IMR-90 (cell line): ENCODE measurements around the gene KIAA0040. TPM values are rescaled to one million over a fixed set of nuclear protein-coding genes. Genes with fewer than 3 reads are reported as not detected.

Experiments used
- ATAC-seq: fragments of 200-7000 bp; cut with Tn5 transposase; 2 replicates; pipeline ENCODE4 v1.9.1; 2020; ENCODE audit warnings: low read depth, mild to moderate bottlenecking, moderate library complexity
- BruUV-seq: library from RNA; stranded (reverse); fragments of 400-500 nt; replicated peaks from 2 replicates; lab custom pipeline; 2021; lab: Mats Ljungman, UMichigan
- CTCF ChIA-PET: fragments of 300-600 bp; formaldehyde crosslinking; extraction: SDS; loops from one replicate; lab custom pipeline; 2021; ENCODE audit warnings: antibody characterized with exemption; lab: Yijun Ruan, JAX
- POLR2A ChIA-PET: fragments of 300-600 bp; sonication (Branson Sonifier 250); formaldehyde crosslinking; loops from one replicate; lab custom pipeline; 2022; ENCODE audit warnings: antibody characterized with exemption; ENCODE audit not compliant: unreplicated experiment; lab: Charles Lee
- DNase-seq: peaks from one replicate; pipeline ENCODE4 v3.0.0; 2013
- H2AFZ ChIP-seq: replicated peaks from 2 replicates; pipeline ENCODE3; 2013; ENCODE audit warnings: low read length, mild to moderate bottlenecking; ENCODE audit not compliant: poor library complexity
- H2AK5ac ChIP-seq: 2 replicates; pipeline ENCODE4 v1.6.1; 2013; ENCODE audit warnings: low read depth, low read length, inconsistent platforms
- H2AK9ac ChIP-seq: replicated peaks from 2 replicates; pipeline ENCODE3; 2013; ENCODE audit warnings: mild to moderate bottlenecking, low read depth, low read length, moderate library complexity; ENCODE audit not compliant: poor library complexity
- H2BK120ac ChIP-seq: 2 replicates; pipeline ENCODE4 v1.6.1; 2013; ENCODE audit warnings: low read depth, low read length, inconsistent platforms
- H2BK15ac ChIP-seq: 3 replicates; pipeline ENCODE4 v1.6.1; 2013; ENCODE audit warnings: low read depth, low read length, inconsistent platforms
- H2BK20ac ChIP-seq: 2 replicates; pipeline ENCODE4 v1.6.1; 2013; ENCODE audit warnings: low read depth, mild to moderate bottlenecking, inconsistent platforms, low read length, moderate library complexity
- H2BK5ac ChIP-seq: 2 replicates; pipeline ENCODE4 v1.6.1; 2013; ENCODE audit warnings: mild to moderate bottlenecking, low read depth, low read length, inconsistent platforms; ENCODE audit not compliant: poor library complexity, severe bottlenecking
- H3K14ac ChIP-seq: replicated peaks from 2 replicates; pipeline ENCODE4 v1.6.1; 2013; ENCODE audit warnings: low read depth, low read length, inconsistent platforms
- H3K18ac ChIP-seq: 2 replicates; pipeline ENCODE4 v1.6.1; 2013; ENCODE audit warnings: low read depth, low read length, control low read depth
- H3K23ac ChIP-seq: 2 replicates; pipeline ENCODE4 v1.6.1; 2013; ENCODE audit warnings: low read depth, low read length, inconsistent platforms
- H3K27ac ChIP-seq: 2 replicates; pipeline ENCODE4 v1.5.1; 2013; ENCODE audit warnings: mild to moderate bottlenecking, control low read depth, low read length; ENCODE audit not compliant: insufficient read depth
- H3K27me3 ChIP-seq: 2 replicates; pipeline ENCODE4 v1.6.1; 2013; ENCODE audit warnings: low read length; ENCODE audit not compliant: control insufficient read depth, insufficient read depth
- H3K36me3 ChIP-seq: 2 replicates; pipeline ENCODE4 v1.6.1; 2013; ENCODE audit warnings: low read length, mixed read lengths; ENCODE audit not compliant: control insufficient read depth, insufficient read depth
- H3K4ac ChIP-seq: 2 replicates; pipeline ENCODE4 v1.6.1; 2013; ENCODE audit warnings: low read depth, low read length, inconsistent platforms
- H3K4me1 ChIP-seq: 2 replicates; pipeline ENCODE4 v1.6.1; 2013; ENCODE audit warnings: low read length, mixed read lengths; ENCODE audit not compliant: control insufficient read depth, insufficient read depth
- H3K4me2 ChIP-seq: 2 replicates; pipeline ENCODE4 v1.6.1; 2013; ENCODE audit warnings: low read depth, mild to moderate bottlenecking, control low read depth, low read length, moderate library complexity
- H3K4me3 ChIP-seq: 2 replicates; pipeline ENCODE4 v1.5.1; 2013; ENCODE audit warnings: low read depth, mild to moderate bottlenecking, control low read depth, low read length, moderate library complexity; ENCODE audit not compliant: insufficient read depth
- H3K56ac ChIP-seq: 2 replicates; pipeline ENCODE4 v1.6.1; 2013; ENCODE audit warnings: low read length, inconsistent platforms; ENCODE audit not compliant: insufficient read depth; ENCODE audit errors: extremely low read depth
- H3K79me1 ChIP-seq, 2 experiments: 2 replicates each; pipeline ENCODE4 v1.6.1; 2013; ENCODE audit warnings: low read length in 2 of 2, inconsistent platforms in 1 of 2, low read depth in 1 of 2
- H3K9ac ChIP-seq: 2 replicates; pipeline ENCODE4 v1.6.1; 2013; ENCODE audit warnings: low read depth, low read length, control low read depth
- H3K9me1 ChIP-seq: 2 replicates; pipeline ENCODE4 v1.6.1; 2013; ENCODE audit warnings: low read length, inconsistent platforms; ENCODE audit not compliant: insufficient read depth
- H3K9me3 ChIP-seq: 2 replicates; pipeline ENCODE4 v1.6.1; 2013; ENCODE audit warnings: low read length; ENCODE audit not compliant: control insufficient read depth, insufficient read depth
- H4K20me1 ChIP-seq: 2 replicates; pipeline ENCODE4 v1.6.1; 2013; ENCODE audit warnings: low read length, inconsistent platforms; ENCODE audit not compliant: insufficient read depth
- H4K5ac ChIP-seq: 2 replicates; pipeline ENCODE4 v1.6.1; 2013; ENCODE audit warnings: mild to moderate bottlenecking, low read depth, low read length, control low read depth
- H4K8ac ChIP-seq, 2 experiments: 2 replicates each; pipeline ENCODE4 v1.6.1; 2013; ENCODE audit warnings: low read depth in 2 of 2, low read length in 2 of 2, control low read depth in 1 of 2, inconsistent platforms in 1 of 2
- H4K91ac ChIP-seq: 2 replicates; pipeline ENCODE4 v1.6.1; 2013; ENCODE audit warnings: low read depth, low read length, inconsistent platforms; ENCODE audit not compliant: insufficient read depth
- BHLHE40 ChIP-seq: fragments of 150-350 bp; IDR thresholded peaks from 2 replicates; pipeline ENCODE4 v1.6.1; 2016; ENCODE audit warnings: mild to moderate bottlenecking, low read depth, low read length
- CEBPB ChIP-seq: IDR thresholded peaks from 2 replicates; pipeline ENCODE4 v1.6.1; 2012; ENCODE audit warnings: low read depth, low read length, improper control_type of control experiment
- CHD1 ChIP-seq: IDR thresholded peaks from 2 replicates; pipeline ENCODE4 v1.6.1; 2012; ENCODE audit warnings: low read depth, low read length, improper control_type of control experiment
- ELK1 ChIP-seq: fragments of 150-350 bp; IDR thresholded peaks from 2 replicates; pipeline ENCODE4 v1.6.1; 2016; ENCODE audit warnings: low read depth, mild to moderate bottlenecking, low read length, moderate library complexity, borderline replicate concordance
- MAFK ChIP-seq: IDR thresholded peaks from 2 replicates; pipeline ENCODE4 v1.6.1; 2012; ENCODE audit warnings: low read depth, low read length, improper control_type of control experiment
- MAZ ChIP-seq: IDR thresholded peaks from 2 replicates; pipeline ENCODE4 v1.6.1; 2012; ENCODE audit warnings: low read depth, mild to moderate bottlenecking, low read length, improper control_type of control experiment, moderate library complexity, borderline replicate concordance
- NFE2L2 ChIP-seq: fragments of 150-350 bp; IDR thresholded peaks from 2 replicates; pipeline ENCODE4 v1.6.1; 2016; ENCODE audit warnings: low read depth, mild to moderate bottlenecking, low read length
- POLR2A ChIP-seq: IDR thresholded peaks from 2 replicates; pipeline ENCODE4 v1.6.1; 2012; ENCODE audit warnings: mild to moderate bottlenecking, low read depth, low read length
- RAD21 ChIP-seq: IDR thresholded peaks from 2 replicates; pipeline ENCODE4 v1.6.1; 2012; ENCODE audit warnings: low read length, improper control_type of control experiment
- RFX5 ChIP-seq: IDR thresholded peaks from 2 replicates; pipeline ENCODE4 v1.8.0; 2012; ENCODE audit warnings: low read depth, mild to moderate bottlenecking, low read length, moderate library complexity
- SMC3 ChIP-seq: fragments of 150-350 bp; IDR thresholded peaks from 2 replicates; pipeline ENCODE4 v1.6.1; 2016; ENCODE audit warnings: low read depth, mild to moderate bottlenecking, antibody characterized with exemption, low read length, moderate library complexity
- USF2 ChIP-seq: fragments of 150-350 bp; IDR thresholded peaks from 2 replicates; pipeline ENCODE4 v1.6.1; 2017; ENCODE audit warnings: mild to moderate bottlenecking, antibody characterized with exemption, low read length, low read depth
- WGBS, 2 experiments: methylation state at CpG; one replicate each; pipeline versions ENCODE4 v1.1.5 to v1.1.7; 2013; ENCODE audit warnings: missing lambda C conversion rate in 2 of 2; ENCODE audit not compliant: insufficient read length in 1 of 2; ENCODE audit errors: extremely low coverage in 2 of 2; 5-methylcytosine and 5-hydroxymethylcytosine counted together
- dilution Hi-C: fragments of 300-500 bp; cut with HindIII; formaldehyde crosslinking; loops from one replicate; pipeline ENCODE4 v1.14.3; 2018; ENCODE audit warnings: low sequenced_read_pairs; ENCODE audit not compliant: unreplicated experiment
- in situ Hi-C: fragments of 300-500 bp; cut with MboI; formaldehyde crosslinking; loops from 3 replicates; pipeline ENCODE4 v1.14.3; 2019; ENCODE audit warnings: low sequenced_read_pairs, inconsistent platforms, mixed read lengths
- intact Hi-C: fragments of 100-400 bp; cut with micrococcal nuclease; formaldehyde crosslinking; loops from 2 replicates; pipeline ENCODE4 v1.10.0; 2022
- polyA plus RNA-seq, 3 experiments: library from polyadenylated mRNA; depleted of rRNA; stranded (reverse); fragments of >200 nt; gene quantifications; 2 replicates each; pipeline ENCODE4 v1.2.3, GENCODE V29; 2012; ENCODE audit warnings: low replicate concordance in 1 of 3
- total RNA-seq: library from RNA; depleted of rRNA; stranded (reverse); fragments of >200 nt; gene quantifications from 2 replicates; pipeline ENCODE4 v1.2.3, GENCODE V29; 2012

Gene KIAA0040
- total and polyA plus RNA-seq, 2 of the 4 experiments (the other 2 are of a cell fraction), result 0.05 to 0.18 TPM

GRCh38 chr1:175197531-175197930 is 5.0 kb upstream of the KIAA0040 start:
- H3K14ac ChIP-seq, result no peak overlapping the region
- H3K9ac ChIP-seq, result no peak overlapping the region
- no peak overlapping the region for H2AFZ ChIP-seq
- H3K27me3 ChIP-seq, result no peaks in the 10 kb centered on the region; the same call in 1 of the 2 replicates
- H3K23ac ChIP-seq, result no peak overlapping the region
- H2BK120ac ChIP-seq, result no peak overlapping the region
- no peak overlapping the region for H2BK15ac ChIP-seq
- H2BK20ac ChIP-seq, result no peak overlapping the region
- DNase-seq (no peak), ATAC-seq (no peak)
- no TSS peak for BruUV-seq
- H2AK9ac ChIP-seq, result no peak overlapping the region
- H3K36me3 ChIP-seq, result no peaks in the 10 kb centered on the region
- no peak overlapping the region for H2BK5ac ChIP-seq
- in situ Hi-C loops, result no loop called here
- H3K4me2 ChIP-seq, result no peak overlapping the region
- TF ChIP-seq BHLHE40, result no peak
- no peak for TF ChIP-seq MAFK
- no peak for TF ChIP-seq RAD21
- no peak for TF ChIP-seq USF2
- TF ChIP-seq CHD1, result no peak
- TF ChIP-seq NFE2L2, result no peak
- TF ChIP-seq RFX5, result no peak
- no peak for TF ChIP-seq SMC3
- TF ChIP-seq CEBPB, result no peak
- TF ChIP-seq POLR2A, result no peak
- no peak for TF ChIP-seq ELK1
- TF ChIP-seq MAZ, result no peak
- no peaks in the 10 kb centered on the region for H3K79me1 ChIP-seq
- H4K8ac ChIP-seq, result no peak overlapping the region
- no peak overlapping the region for H3K27ac ChIP-seq
- 0 out of 2 replicates have a peak, but pooled peaks cover 2% of the 10 kb centered on the region for H3K4me1 ChIP-seq
- POLR2A ChIA-PET, result no interaction called here
- H3K9me3 ChIP-seq, result no peaks in the 10 kb centered on the region
- H3K18ac ChIP-seq, result no peak overlapping the region
- no peak overlapping the region for H4K5ac ChIP-seq
- H3K56ac ChIP-seq, result no peak overlapping the region
- H4K91ac ChIP-seq, result no peak overlapping the region
- H4K20me1 ChIP-seq, result no peaks in the 10 kb centered on the region
- no CpG with 5 or more reads among the region's 2 CpGs for WGBS, 2 experiments
- dilution Hi-C loops, result no loop called here
- no peak overlapping the region for H3K4me3 ChIP-seq
- no peaks in the 10 kb centered on the region for H3K9me1 ChIP-seq
- CTCF ChIA-PET, result no interaction called here
- H3K4ac ChIP-seq, result no peak overlapping the region
- intact Hi-C loops, result no loop called here
- no peak overlapping the region for H2AK5ac ChIP-seq
